Kidney (tissue), 14 donors: ENCODE results near the gene FSD1L. TPM values are rescaled to one million over a fixed set of nuclear protein-coding genes. Genes with fewer than 3 reads are reported as not detected.
A peak's percentile ranks its signal among the peaks of the same experiment; 100 is the strongest.

Source experiments
- DNase-seq, 5 donors: peaks; one replicate each; pipeline ENCODE4 v3.0.0-alpha.2; 2013 to 2020
- FAIRE-seq: peaks from 2 replicates; lab custom pipeline; 2012; peaks lifted over from hg19 to GRCh38; lab: Jason Lieb, UNC
- H3K27ac ChIP-seq, 2 donors: one replicate each; pipeline ENCODE4 v1.7.0; 2013; ENCODE audit warnings: low read depth in 2 of 2, low read length in 2 of 2, inconsistent platforms in 1 of 2
- H3K27me3 ChIP-seq: one replicate; pipeline ENCODE4 v1.7.1; 2013; ENCODE audit warnings: low read length, inconsistent platforms; ENCODE audit not compliant: control insufficient read depth, insufficient read depth
- H3K36me3 ChIP-seq, 3 donors: one replicate each; pipeline versions ENCODE4 v1.7.0 to v1.7.1; 2013; ENCODE audit warnings: low read length in 3 of 3, control low read depth in 1 of 3, inconsistent platforms in 1 of 3; ENCODE audit not compliant: insufficient read depth in 3 of 3, control insufficient read depth in 2 of 3
- H3K4me1 ChIP-seq, 3 donors: one replicate each; pipeline versions ENCODE4 v1.7.0 to v1.7.1; 2013; ENCODE audit warnings: low read length in 3 of 3, inconsistent platforms in 1 of 3, low read depth in 1 of 3; ENCODE audit not compliant: control insufficient read depth in 2 of 3, insufficient read depth in 2 of 3
- H3K4me3 ChIP-seq, 3 donors: one replicate each; pipeline versions ENCODE4 v1.7.0 to v1.8.1; 2013; ENCODE audit warnings: low read length in 3 of 3, control low read depth in 1 of 3, inconsistent platforms in 1 of 3
- H3K9ac ChIP-seq, 3 donors: one replicate each; pipeline versions ENCODE4 v1.7.0 to v1.7.1; 2013; ENCODE audit warnings: low read length in 3 of 3, control low read depth in 1 of 3, inconsistent platforms in 1 of 3
- H3K9me3 ChIP-seq, 3 donors: one replicate each; pipeline versions ENCODE4 v1.7.0 to v1.7.1; 2013; ENCODE audit warnings: low read length in 3 of 3, control low read depth in 1 of 3, inconsistent platforms in 1 of 3; ENCODE audit not compliant: control insufficient read depth in 2 of 3, insufficient read depth in 1 of 3
- intact Hi-C: fragments of 100-400 bp; cut with DNase I; formaldehyde crosslinking; loops from one replicate; pipeline ENCODE4 v1.11.1; 2022
- polyA plus RNA-seq: library from polyadenylated mRNA; stranded (reverse); fragments of 350-450 nt; fragmentation: Illumina TruSeq; extraction: RNeasy Lipid Tissue Mini Kit (QIAGEN cat#74804); gene quantifications from one replicate; pipeline ENCODE4 v1.2.3, GENCODE V29; 2014; ENCODE audit warnings: low read depth, low replicate concordance; ENCODE audit not compliant: insufficient read depth
- total RNA-seq: library from RNA; stranded (reverse); fragmentation: NEBNext Ultra II Directional; extraction: Animal tissue kit (Norgen Biotek cat#: 25700); gene quantifications from one replicate; pipeline ENCODE4 v1.2.1, GENCODE V29; 2021
- TF ChIP-seq, protein P1 (sequence below): IDR thresholded peaks from 3 replicates; pipeline ENCODE4 v1.5.1; 2012; ENCODE audit warnings: mild to moderate bottlenecking, moderate library complexity, borderline replicate concordance; ENCODE audit not compliant: insufficient read depth; ENCODE audit errors: extremely low read depth
- donor health status: control.
- donor health status: control.
- donor health status: control.
- donor health status: control.
- donor health status: control.
- donor health status: DM: yes; HTN: yes; CAD: no.
- donor health status: Normal renal cell carcinoma (clear cell type).

FSD1L gene
- total and polyA plus RNA-seq, 2 donors from 2014 or later: 1.4 to 13.2 TPM

DNA sequence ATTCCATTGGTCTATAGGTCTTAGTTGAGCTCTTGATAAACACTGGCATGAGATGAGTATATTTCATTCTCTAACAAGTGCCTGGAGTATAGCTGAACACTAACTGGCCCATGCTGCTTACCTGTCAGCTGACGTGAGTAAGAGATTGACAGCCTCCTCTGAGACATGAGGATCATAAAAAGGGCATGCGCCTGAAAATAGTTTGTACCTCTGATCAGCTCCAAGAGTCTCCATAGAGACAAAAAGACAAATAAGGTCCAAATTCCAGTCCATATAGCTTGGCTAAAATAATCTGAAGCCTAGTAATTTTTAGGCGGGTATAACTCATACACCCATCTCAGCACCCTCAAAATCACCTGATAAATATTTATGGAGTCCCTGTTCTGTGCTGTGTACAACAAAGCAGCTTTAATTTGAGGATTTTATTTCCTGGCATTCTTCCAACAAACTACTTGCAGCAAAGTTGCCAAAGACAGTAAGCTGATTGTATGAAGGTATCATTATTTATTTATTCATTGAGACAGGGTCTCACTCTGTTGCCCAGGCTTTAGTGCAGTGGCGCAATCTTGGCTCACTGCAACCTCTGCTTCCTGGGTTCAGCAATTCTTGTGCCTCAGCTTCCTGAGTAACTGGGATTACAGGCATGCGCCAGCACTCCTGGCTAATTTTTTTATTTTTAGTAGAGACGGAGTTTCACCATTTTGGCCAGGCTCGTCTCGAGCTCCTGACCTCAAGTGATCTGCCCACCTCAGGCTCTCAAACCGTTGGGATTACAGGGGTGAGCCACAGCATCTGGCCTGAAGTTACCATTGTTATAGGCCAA, 16.2 kb upstream of the FSD1L start:
- Histone ChIP-seq H3K9me3 (no peaks in the 10 kb centered on the region), H3K9ac (no peak overlapping the region), H3K4me1 (peaks cover 0 to 3% (median 0%) of the 10 kb centered on the region in 3 donors), H3K27ac (no peak overlapping the region), H3K36me3 (no peaks in the 10 kb centered on the region), H3K27me3 (no peaks in the 10 kb centered on the region), H3K4me3 (no peak overlapping the region)
- intact Hi-C loops: no loop called here
- DNase-seq (no peak), FAIRE-seq (no peak)
- TF ChIP-seq, protein P1, sequence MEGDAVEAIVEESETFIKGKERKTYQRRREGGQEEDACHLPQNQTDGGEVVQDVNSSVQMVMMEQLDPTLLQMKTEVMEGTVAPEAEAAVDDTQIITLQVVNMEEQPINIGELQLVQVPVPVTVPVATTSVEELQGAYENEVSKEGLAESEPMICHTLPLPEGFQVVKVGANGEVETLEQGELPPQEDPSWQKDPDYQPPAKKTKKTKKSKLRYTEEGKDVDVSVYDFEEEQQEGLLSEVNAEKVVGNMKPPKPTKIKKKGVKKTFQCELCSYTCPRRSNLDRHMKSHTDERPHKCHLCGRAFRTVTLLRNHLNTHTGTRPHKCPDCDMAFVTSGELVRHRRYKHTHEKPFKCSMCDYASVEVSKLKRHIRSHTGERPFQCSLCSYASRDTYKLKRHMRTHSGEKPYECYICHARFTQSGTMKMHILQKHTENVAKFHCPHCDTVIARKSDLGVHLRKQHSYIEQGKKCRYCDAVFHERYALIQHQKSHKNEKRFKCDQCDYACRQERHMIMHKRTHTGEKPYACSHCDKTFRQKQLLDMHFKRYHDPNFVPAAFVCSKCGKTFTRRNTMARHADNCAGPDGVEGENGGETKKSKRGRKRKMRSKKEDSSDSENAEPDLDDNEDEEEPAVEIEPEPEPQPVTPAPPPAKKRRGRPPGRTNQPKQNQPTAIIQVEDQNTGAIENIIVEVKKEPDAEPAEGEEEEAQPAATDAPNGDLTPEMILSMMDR: no peak

DNA sequence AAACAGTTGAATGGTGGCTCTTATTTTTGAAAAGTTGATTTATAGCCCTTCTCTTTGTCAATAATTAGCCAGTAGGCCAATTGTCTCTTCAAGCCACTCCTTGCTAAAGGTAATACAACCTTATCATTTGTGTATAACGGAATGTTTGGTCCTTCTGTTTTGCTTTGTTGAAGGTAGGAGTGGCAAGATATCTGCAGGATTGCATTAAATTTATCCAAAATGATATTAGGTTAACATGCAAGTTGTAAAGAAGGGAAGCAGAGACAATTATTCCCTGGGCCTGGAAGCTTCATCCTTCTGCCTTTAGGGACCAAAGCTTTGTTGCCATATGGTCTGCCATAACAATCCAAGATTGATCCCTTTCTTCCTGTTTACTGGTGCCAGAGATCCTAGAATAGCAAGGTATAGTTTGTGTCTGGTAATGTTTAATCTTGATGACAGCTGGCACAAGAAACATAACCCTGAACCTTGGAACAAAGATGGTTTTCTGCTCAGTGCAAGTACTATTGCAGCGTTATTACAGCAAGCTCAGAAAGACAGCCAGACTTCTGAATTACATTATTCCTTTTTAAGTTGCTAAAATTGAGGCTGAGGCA, 15.5 kb upstream of the FSD1L start:
- peak overlapping the region in 1 of 3 donors; percentile 2 for H3K4me3 ChIP-seq
- intact Hi-C loops: no loop called here
- TF ChIP-seq, protein P1: no peak
- no peak overlapping the region for H3K27ac ChIP-seq
- no peaks in the 10 kb centered on the region for H3K9me3 ChIP-seq
- H3K27me3 ChIP-seq: no peaks in the 10 kb centered on the region
- H3K9ac ChIP-seq: no peak overlapping the region
- FAIRE-seq (no peak), DNase-seq (no peak)
- H3K36me3 ChIP-seq: no peaks in the 10 kb centered on the region
- H3K4me1 ChIP-seq: peaks cover 0 to 3% (median 0%) of the 10 kb centered on the region in 3 donors

DNA sequence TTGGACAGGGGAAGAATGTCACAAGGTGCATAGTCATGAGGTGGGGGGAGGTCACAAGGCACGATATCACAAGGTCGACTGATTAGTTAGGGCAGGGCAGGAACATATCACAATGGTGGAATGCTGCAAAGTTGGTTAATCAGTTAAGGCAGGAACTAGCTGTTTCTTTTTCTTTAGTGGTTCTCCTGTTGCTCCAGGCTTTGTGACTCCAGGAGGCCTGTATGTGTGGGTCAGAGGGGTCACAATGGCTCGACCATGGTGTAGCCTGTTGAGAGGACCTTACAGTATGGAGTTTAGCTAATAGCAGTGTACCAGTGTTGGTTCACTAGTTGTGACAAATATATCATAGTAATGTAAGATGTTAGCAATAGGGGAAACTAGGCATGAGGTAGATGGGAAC, 12.4 kb upstream of the FSD1L start:
- intact Hi-C loops: no loop called here
- H3K36me3 ChIP-seq: no peaks in the 10 kb centered on the region
- H3K4me3 ChIP-seq: no peak overlapping the region
- H3K27ac ChIP-seq: no peak overlapping the region
- H3K4me1 ChIP-seq: peaks cover 0 to 3% (median 0%) of the 10 kb centered on the region in 3 donors
- TF ChIP-seq, protein P1: no peak
- H3K9ac ChIP-seq: no peak overlapping the region
- no peak for FAIRE-seq
- H3K9me3 ChIP-seq: no peaks in the 10 kb centered on the region
- DNase-seq: no peak
- H3K27me3 ChIP-seq: no peaks in the 10 kb centered on the region
